Astrocyte (in vitro differentiated cells and primary cell): ENCODE data around the gene FOXB2. TPM values are rescaled to one million over a fixed set of nuclear protein-coding genes. Genes with fewer than 3 reads are reported as not detected.

ENCODE experiments used
- DNase-seq: peaks from one replicate; pipeline ENCODE4 v3.0.0-alpha.2; 2010; ENCODE audit warnings: low read depth
- FAIRE-seq: peaks from 2 replicates; lab custom pipeline; 2011; peaks lifted over from hg19 to GRCh38; lab: Jason Lieb, UNC
- H2AFZ ChIP-seq: 2 replicates; pipeline ENCODE4 v1.6.0; 2012; ENCODE audit warnings: low read depth, low read length, inconsistent platforms
- H3K27ac ChIP-seq: 2 replicates; pipeline ENCODE4 v1.5.1; 2011; ENCODE audit warnings: low read depth, low read length, inconsistent platforms
- H3K27me3 ChIP-seq: 2 replicates; pipeline ENCODE4 v1.6.0; 2011; ENCODE audit warnings: low read length, inconsistent platforms; ENCODE audit not compliant: insufficient read depth
- H3K36me3 ChIP-seq: 2 replicates; pipeline ENCODE4 v1.5.1; 2011; ENCODE audit warnings: low read length, inconsistent platforms; ENCODE audit not compliant: insufficient read depth
- H3K4me1 ChIP-seq: 2 replicates; pipeline ENCODE4 v1.5.1; 2011; ENCODE audit warnings: low read length, inconsistent platforms; ENCODE audit not compliant: insufficient read depth
- H3K4me2 ChIP-seq: 2 replicates; pipeline ENCODE4 v1.6.0; 2012; ENCODE audit warnings: low read length, inconsistent platforms
- H3K4me3 ChIP-seq: 2 replicates; pipeline ENCODE4 v1.5.1; 2011; ENCODE audit warnings: low read depth, mild to moderate bottlenecking, low read length, inconsistent platforms; ENCODE audit not compliant: insufficient read depth
- H3K79me2 ChIP-seq: 2 replicates; pipeline ENCODE4 v1.6.0; 2012; ENCODE audit warnings: mild to moderate bottlenecking, low read length, inconsistent platforms; ENCODE audit not compliant: insufficient read depth
- H3K9ac ChIP-seq: 2 replicates; pipeline ENCODE4 v1.6.0; 2012; ENCODE audit warnings: mild to moderate bottlenecking, low read length, inconsistent platforms
- H3K9me3 ChIP-seq: 2 replicates; pipeline ENCODE4 v1.5.1; 2012; ENCODE audit warnings: low read depth, mild to moderate bottlenecking, low read length, inconsistent platforms; ENCODE audit not compliant: insufficient read depth
- H4K20me1 ChIP-seq: 2 replicates; pipeline ENCODE4 v1.6.0; 2012; ENCODE audit warnings: low read length, inconsistent platforms; ENCODE audit not compliant: insufficient read depth
- H3K27ac Mint-ChIP-seq: one replicate; pipeline ENCODE4 v1.8.0; 2021; ENCODE audit warnings: mild to moderate bottlenecking, mixed read lengths; ENCODE audit not compliant: unreplicated experiment
- H3K27me3 Mint-ChIP-seq: one replicate; pipeline ENCODE4 v1.8.0; 2021; ENCODE audit warnings: low read depth, mixed read lengths; ENCODE audit not compliant: unreplicated experiment
- H3K36me3 Mint-ChIP-seq: one replicate; pipeline ENCODE4 v1.8.0; 2021; ENCODE audit warnings: low read depth, mixed read lengths; ENCODE audit not compliant: unreplicated experiment
- H3K4me1 Mint-ChIP-seq: one replicate; pipeline ENCODE4 v1.8.0; 2021; ENCODE audit warnings: low read depth, mixed read lengths; ENCODE audit not compliant: unreplicated experiment
- H3K4me3 Mint-ChIP-seq: one replicate; pipeline ENCODE4 v1.8.0; 2021; ENCODE audit warnings: mild to moderate bottlenecking, moderate library complexity, mixed read lengths; ENCODE audit not compliant: unreplicated experiment
- H3K9me3 Mint-ChIP-seq: one replicate; pipeline ENCODE4 v1.8.0; 2021; ENCODE audit warnings: mild to moderate bottlenecking, mixed read lengths; ENCODE audit not compliant: unreplicated experiment
- CTCF ChIP-seq: IDR thresholded peaks from 2 replicates; pipeline ENCODE4 v1.5.1; 2011; ENCODE audit warnings: low read depth, mild to moderate bottlenecking, inconsistent platforms, low read length, moderate library complexity; ENCODE audit not compliant: insufficient read depth
- EZH2 ChIP-seq: IDR thresholded peaks from 2 replicates; pipeline ENCODE4 v1.6.1; 2012; ENCODE audit warnings: mild to moderate bottlenecking, low read length, inconsistent platforms; ENCODE audit not compliant: insufficient read depth
- total RNA-seq: library from RNA; stranded (reverse); gene quantifications from 2 replicates; pipeline ENCODE4 v1.2.1, GENCODE V29; 2021

FOXB2 gene
- total RNA-seq, 1 donor from 2014 or later, result not detected

GRCh38 chr9:77020413-77021290 is 1.2 kb downstream of the FOXB2 start:
- Histone ChIP-seq H2AFZ (no peak overlapping the region), H3K9ac (no peak overlapping the region), H3K9me3 (peaks cover 5% of the 10 kb centered on the region), H3K36me3 (no peaks in the 10 kb centered on the region), H4K20me1 (peaks cover 19% of the 10 kb centered on the region), H3K79me2 (no peaks in the 10 kb centered on the region), H3K4me1 (no peaks in the 10 kb centered on the region), H3K27ac (no peak overlapping the region), H3K27me3 (peaks cover 92% of the 10 kb centered on the region), H3K4me3 (no peak overlapping the region), H3K4me2 (peak overlapping the region; percentile 48)
- TF ChIP-seq CTCF, result no peak
- TF ChIP-seq EZH2, result peak; percentile 100
- no peak for DNase-seq
- peaks cover 4% of the 10 kb centered on the region for H3K36me3 Mint-ChIP-seq
- peaks cover 76% of the 10 kb centered on the region for H3K27me3 Mint-ChIP-seq
- no peak for FAIRE-seq
- no peak overlapping the region for H3K4me3 Mint-ChIP-seq
- H3K9me3 Mint-ChIP-seq, result peaks cover 40% of the 10 kb centered on the region
- H3K27ac Mint-ChIP-seq, result peak overlapping the region; percentile 86
- H3K4me1 Mint-ChIP-seq, result peaks cover 7% of the 10 kb centered on the region

- Mint-ChIP-seq H3K9me3 (peaks cover 38% of the 10 kb centered on the region), H3K36me3 (peaks cover 4% of the 10 kb centered on the region), H3K4me1 (peaks cover 7% of the 10 kb centered on the region), H3K27ac (peak overlapping the region; percentile 86), H3K4me3 (no peak overlapping the region), H3K27me3 (peaks cover 80% of the 10 kb centered on the region)
- H3K9me3 ChIP-seq, result peaks cover 5% of the 10 kb centered on the region
- H3K27me3 ChIP-seq, result peaks cover 92% of the 10 kb centered on the region
- no peak overlapping the region for H3K4me3 ChIP-seq
- no peak for FAIRE-seq
- H3K79me2 ChIP-seq, result no peaks in the 10 kb centered on the region
- H3K36me3 ChIP-seq, result no peaks in the 10 kb centered on the region
- peaks cover 19% of the 10 kb centered on the region for H4K20me1 ChIP-seq
- TF ChIP-seq EZH2 (no peak), CTCF (no peak)
- no peak overlapping the region for H3K27ac ChIP-seq
- no peak for DNase-seq
- no peak overlapping the region for H3K4me2 ChIP-seq
- H3K9ac ChIP-seq, result no peak overlapping the region
- no peak overlapping the region for H2AFZ ChIP-seq
- no peaks in the 10 kb centered on the region for H3K4me1 ChIP-seq
Observed at GRCh38 chr9:77021291-77021894, 1.9 kb downstream of the FOXB2 start.
